ENCODE measurements around the gene NETO2. TPM values are rescaled to one million over a fixed set of nuclear protein-coding genes. Genes with fewer than 3 reads are reported as not detected.

NETO2 gene
- polyA plus RNA-seq, 1 experiment = 42.2 TPM

DNA sequence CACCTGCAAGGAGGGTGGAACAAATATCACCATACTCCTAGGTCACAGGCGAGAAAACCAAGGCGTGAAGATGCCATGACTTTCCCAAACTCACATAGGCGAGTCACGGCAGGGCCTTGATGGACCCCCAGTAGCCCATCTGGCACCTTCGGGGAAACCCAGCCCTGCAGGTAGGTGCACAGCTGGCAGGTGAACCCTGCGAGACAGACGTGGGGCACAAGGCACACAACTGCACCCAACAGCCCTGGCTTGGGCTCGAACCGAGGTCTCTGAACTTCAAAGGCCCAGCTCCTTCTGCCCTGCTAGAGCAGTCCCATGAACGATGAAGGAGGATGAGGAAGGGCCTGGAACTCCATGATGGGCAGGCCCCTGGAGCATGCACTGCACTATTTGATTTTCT, 92.7 kb downstream of the NETO2 start:
- no peak for DNase-seq (ENCODE audit: low read depth, low spot score)
- Histone ChIP-seq H3K27ac (ENCODE audit: low read depth, low read length) (no peak overlapping the region), H3K4me3 (ENCODE audit: low read depth, low read length) (no peak overlapping the region), H3K27me3 (ENCODE audit: control insufficient read depth, insufficient read depth, low read length) (peaks cover 10% of the 10 kb centered on the region), H3K9me3 (ENCODE audit: control insufficient read depth, insufficient read depth, low read length) (no peaks in the 10 kb centered on the region; the same call in 1 of the 2 replicates)
- CTCF ChIA-PET = interaction anchor here (0.9 to 1.3 kb wide), 2 partner anchors 13 to 90 kb away, joined by 3 read pairs; no protein-coding TSS in a partner anchor
- POLR2A ChIA-PET = no interaction called here
- TF ChIP-seq, protein P1, sequence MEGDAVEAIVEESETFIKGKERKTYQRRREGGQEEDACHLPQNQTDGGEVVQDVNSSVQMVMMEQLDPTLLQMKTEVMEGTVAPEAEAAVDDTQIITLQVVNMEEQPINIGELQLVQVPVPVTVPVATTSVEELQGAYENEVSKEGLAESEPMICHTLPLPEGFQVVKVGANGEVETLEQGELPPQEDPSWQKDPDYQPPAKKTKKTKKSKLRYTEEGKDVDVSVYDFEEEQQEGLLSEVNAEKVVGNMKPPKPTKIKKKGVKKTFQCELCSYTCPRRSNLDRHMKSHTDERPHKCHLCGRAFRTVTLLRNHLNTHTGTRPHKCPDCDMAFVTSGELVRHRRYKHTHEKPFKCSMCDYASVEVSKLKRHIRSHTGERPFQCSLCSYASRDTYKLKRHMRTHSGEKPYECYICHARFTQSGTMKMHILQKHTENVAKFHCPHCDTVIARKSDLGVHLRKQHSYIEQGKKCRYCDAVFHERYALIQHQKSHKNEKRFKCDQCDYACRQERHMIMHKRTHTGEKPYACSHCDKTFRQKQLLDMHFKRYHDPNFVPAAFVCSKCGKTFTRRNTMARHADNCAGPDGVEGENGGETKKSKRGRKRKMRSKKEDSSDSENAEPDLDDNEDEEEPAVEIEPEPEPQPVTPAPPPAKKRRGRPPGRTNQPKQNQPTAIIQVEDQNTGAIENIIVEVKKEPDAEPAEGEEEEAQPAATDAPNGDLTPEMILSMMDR (IDR thresholded peaks at IDR 0.05; ENCODE audit: low read depth, low read length) = no peak

DNA sequence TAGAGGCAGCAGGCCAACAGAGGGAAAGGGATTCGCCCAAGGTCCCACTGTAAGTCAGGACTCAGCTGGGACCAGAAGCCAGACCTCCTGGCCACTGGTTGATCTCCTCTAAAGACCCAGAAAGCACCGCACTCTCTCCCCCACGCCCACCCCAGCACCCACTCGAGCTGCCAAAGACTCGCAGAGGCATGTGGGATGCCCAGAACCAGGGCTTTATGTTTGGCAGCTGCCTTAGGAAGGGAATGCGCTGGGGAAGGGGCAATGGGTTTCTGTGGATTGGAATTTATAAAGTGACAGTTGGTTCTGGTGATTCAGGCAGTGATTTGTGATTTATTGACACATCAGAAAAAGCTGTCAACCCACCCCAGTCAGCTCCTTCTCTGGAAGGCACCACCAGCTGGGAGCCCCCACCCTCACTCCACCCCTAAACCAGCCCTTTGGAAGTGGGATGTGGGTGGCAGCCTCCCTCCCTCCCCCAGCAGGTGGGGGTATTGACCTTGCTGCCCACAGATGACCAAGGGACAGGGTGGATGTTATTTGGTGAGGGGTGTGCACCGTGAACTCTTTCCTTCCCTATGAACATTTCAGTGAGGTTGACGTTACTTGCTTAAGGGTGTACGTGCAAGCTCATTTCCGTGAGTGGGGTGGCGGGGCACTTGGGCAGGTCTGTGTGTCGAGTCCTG, 93.7 kb downstream of the NETO2 start:
- peaks cover 9% of the 10 kb centered on the region for H3K27me3 ChIP-seq (ENCODE audit: control insufficient read depth, insufficient read depth, low read length)
- POLR2A ChIA-PET = no interaction called here
- CTCF ChIA-PET = interaction anchor here (0.9 to 1.3 kb wide), 2 partner anchors 12 to 91 kb away, joined by 3 read pairs; no protein-coding TSS in a partner anchor
- H3K9me3 ChIP-seq (ENCODE audit: control insufficient read depth, insufficient read depth, low read length) = no peaks in the 10 kb centered on the region; the same call in 1 of the 2 replicates
- no peak overlapping the region for H3K27ac ChIP-seq (ENCODE audit: low read depth, low read length)
- no peak overlapping the region for H3K4me3 ChIP-seq (ENCODE audit: low read depth, low read length)
- no peak for DNase-seq (ENCODE audit: low read depth, low spot score)
- TF ChIP-seq, protein P1 (IDR thresholded peaks at IDR 0.05; ENCODE audit: low read depth, low read length) = no peak

DNA sequence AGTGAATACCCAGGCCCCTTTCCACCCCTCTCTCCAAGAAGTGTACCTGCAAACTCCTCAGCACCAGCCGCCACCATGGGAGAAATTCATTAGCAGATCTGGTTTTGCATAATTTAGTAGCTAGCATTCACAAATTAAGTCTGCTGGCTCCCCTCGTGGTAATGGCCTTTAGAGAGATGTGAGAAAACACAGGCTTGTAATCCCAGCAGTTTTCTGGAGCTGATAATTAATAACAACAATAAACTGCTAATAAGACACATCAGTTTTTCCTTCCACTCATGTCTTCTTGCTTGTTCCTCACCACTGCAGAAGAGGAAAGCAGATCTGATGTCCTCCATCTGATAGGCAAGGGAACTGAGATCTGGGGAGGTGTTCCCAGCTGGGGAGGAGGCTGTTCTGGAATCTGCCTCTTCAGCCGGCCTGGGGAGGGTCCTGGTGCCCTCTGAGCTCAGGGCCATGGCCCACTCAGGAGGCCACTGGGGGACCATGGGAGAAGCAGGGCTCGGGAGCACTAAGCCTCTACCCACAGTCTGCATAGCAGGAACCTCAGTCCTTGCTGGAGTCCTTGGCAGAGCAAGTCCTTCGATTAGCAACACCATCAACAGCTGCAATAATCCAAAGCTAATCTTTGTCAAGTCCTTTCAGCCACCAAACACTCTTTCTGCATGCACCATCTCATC, 96.1 kb downstream of the NETO2 start:
- H3K9me3 ChIP-seq (ENCODE audit: control insufficient read depth, insufficient read depth, low read length) = no peaks in the 10 kb centered on the region
- H3K27me3 ChIP-seq (ENCODE audit: control insufficient read depth, insufficient read depth, low read length) = peaks cover 8% of the 10 kb centered on the region
- no peak overlapping the region for H3K27ac ChIP-seq (ENCODE audit: low read depth, low read length)
- no peak overlapping the region for H3K4me3 ChIP-seq (ENCODE audit: low read depth, low read length)
- CTCF ChIA-PET = interaction anchor here (0.9 to 2.6 kb wide), 4 partner anchors 10 to 96 kb away, joined by 3 to 20 read pairs (median 4); partner anchors contain the start of gene NETO2
- DNase-seq (ENCODE audit: low read depth, low spot score) = no peak
- POLR2A ChIA-PET = interaction anchor here (0.6 kb wide), 1 partner anchor 1134 kb away, joined by 3 read pairs; no protein-coding TSS in a partner anchor
- TF ChIP-seq, protein P1 (IDR thresholded peaks at IDR 0.05; ENCODE audit: low read depth, low read length) = no peak

DNA sequence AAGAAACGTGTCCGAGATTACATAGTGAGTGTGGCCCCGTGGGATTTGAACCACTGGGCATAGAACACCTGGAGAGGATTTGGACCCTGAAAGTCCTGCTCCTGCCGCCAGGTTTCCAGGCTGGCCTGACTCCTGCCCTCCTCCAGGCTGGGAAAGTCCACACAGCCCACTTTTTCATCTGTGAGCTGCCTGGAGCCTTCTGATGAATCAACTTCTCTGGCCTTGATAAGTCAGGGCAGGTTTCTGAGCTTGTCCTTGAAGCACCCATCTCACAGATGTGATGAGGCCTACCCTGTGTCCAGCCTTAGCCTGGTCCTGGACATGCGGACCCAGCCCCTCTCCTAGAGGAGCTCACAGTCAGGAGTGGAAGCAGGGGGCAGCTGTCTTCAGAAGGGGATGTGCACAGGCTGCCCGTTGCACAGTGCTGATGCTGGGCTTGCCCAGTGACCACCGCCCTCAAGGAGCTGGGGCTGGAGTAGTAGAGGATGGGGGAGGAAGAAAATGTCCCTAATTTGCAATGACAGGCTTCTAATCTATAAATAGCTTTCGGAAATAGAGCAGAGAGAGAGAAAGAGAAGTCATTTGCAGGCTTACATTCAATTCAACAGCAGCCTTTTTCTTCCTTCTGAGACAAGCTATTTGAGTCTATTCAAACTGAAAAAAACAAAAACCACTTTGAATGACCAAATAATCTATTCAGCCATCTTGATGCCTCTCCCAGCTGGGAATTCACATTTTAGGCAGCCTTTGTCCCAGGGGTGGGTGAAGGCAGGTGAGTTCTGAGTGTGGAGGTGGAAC, 96.8 kb downstream of the NETO2 start:
- Histone ChIP-seq H3K27ac (ENCODE audit: low read depth, low read length) (no peak overlapping the region), H3K27me3 (ENCODE audit: control insufficient read depth, insufficient read depth, low read length) (peaks cover 8% of the 10 kb centered on the region), H3K9me3 (ENCODE audit: control insufficient read depth, insufficient read depth, low read length) (no peaks in the 10 kb centered on the region), H3K4me3 (ENCODE audit: low read depth, low read length) (no peak overlapping the region)
- DNase-seq (ENCODE audit: low read depth, low spot score) = no peak
- ChIA-PET POLR2A (no interaction called here), CTCF (interaction anchor here (0.9 to 2.6 kb wide), 4 partner anchors 9 to 97 kb away, joined by 3 to 20 read pairs (median 4); partner anchors contain the start of gene NETO2)
- TF ChIP-seq, protein P1 (IDR thresholded peaks at IDR 0.05; ENCODE audit: low read depth, low read length) = no peak
